ENCODE data around the gene SLC5A4. TPM values are rescaled to one million over a fixed set of nuclear protein-coding genes. Genes with fewer than 3 reads are reported as not detected.

SLC5A4 gene
- total RNA-seq, 4 donors from 2014 or later, result 0.21 to 2.4 (median 1.3) TPM

DNA sequence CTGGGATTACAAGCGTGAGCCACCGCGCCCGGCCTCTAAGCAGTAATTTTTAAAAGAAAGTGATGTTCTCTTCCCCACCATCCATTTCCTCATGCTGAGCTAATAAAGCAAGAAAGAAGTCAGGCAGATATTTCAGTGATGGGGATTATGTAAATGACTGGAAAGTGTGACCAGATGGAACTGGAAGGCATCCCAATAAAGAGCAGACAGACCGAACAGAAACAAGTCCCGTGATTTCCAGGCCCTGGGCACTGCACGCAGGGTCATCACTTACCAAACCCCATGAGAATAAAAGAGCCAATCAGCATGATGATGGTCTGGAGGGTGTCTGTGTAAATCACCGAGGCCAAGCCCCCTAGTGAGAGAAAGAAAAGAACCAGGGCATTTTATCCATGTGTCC lies 18.2 kb downstream of the SLC5A4 start:
- TF ChIP-seq, protein P1, sequence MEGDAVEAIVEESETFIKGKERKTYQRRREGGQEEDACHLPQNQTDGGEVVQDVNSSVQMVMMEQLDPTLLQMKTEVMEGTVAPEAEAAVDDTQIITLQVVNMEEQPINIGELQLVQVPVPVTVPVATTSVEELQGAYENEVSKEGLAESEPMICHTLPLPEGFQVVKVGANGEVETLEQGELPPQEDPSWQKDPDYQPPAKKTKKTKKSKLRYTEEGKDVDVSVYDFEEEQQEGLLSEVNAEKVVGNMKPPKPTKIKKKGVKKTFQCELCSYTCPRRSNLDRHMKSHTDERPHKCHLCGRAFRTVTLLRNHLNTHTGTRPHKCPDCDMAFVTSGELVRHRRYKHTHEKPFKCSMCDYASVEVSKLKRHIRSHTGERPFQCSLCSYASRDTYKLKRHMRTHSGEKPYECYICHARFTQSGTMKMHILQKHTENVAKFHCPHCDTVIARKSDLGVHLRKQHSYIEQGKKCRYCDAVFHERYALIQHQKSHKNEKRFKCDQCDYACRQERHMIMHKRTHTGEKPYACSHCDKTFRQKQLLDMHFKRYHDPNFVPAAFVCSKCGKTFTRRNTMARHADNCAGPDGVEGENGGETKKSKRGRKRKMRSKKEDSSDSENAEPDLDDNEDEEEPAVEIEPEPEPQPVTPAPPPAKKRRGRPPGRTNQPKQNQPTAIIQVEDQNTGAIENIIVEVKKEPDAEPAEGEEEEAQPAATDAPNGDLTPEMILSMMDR (IDR thresholded peaks at IDR 0.05), result no peak
- Histone ChIP-seq H3K36me3 (no peaks in the 10 kb centered on the region), H3K27ac (no peak overlapping the region), H3K4me3 (no peak overlapping the region), H3K4me1 (no peaks in the 10 kb centered on the region), H3K27me3 (no peaks in the 10 kb centered on the region), H3K9me3 (no peaks in the 10 kb centered on the region)
- no peak for DNase-seq (ENCODE audit: low spot score in 2 of 2)
- 71 to 72% methylated on average over 8 of the region's 8 CpGs for WGBS, 2 donors

DNA sequence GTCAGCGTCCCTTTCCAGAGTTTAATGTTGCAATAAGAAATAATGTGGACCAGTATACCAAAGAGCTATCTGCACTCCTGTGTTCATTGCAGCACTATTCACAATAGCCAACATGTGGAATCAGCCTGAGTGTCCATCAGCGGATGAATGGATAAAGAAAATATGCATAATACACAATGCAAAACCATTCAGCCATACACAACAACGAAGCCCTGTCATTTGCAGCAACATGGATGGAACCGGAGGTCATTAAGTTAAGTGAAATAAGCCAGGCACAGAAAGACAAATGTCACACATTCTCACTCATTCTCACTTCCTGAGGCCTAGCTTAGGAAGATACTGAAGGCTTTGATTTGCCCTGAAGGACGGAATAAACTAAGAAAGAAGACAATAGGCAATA lies 22.1 kb downstream of the SLC5A4 start:
- 41 to 51% methylated on average over 5 of the region's 5 CpGs for WGBS, 2 donors
- no peak for TF ChIP-seq POLR2A (IDR thresholded peaks at IDR 0.05)
- TF ChIP-seq EP300 (IDR thresholded peaks at IDR 0.05), result no peak
- TF ChIP-seq, protein P1 (IDR thresholded peaks at IDR 0.05), result no peak
- Histone ChIP-seq H3K27ac (no peak overlapping the region), H3K4me1 (no peaks in the 10 kb centered on the region), H3K27me3 (no peaks in the 10 kb centered on the region), H3K36me3 (no peaks in the 10 kb centered on the region), H3K9me3 (no peaks in the 10 kb centered on the region), H3K4me3 (no peak overlapping the region)
- no peak for DNase-seq (ENCODE audit: low spot score in 2 of 2)

DNA sequence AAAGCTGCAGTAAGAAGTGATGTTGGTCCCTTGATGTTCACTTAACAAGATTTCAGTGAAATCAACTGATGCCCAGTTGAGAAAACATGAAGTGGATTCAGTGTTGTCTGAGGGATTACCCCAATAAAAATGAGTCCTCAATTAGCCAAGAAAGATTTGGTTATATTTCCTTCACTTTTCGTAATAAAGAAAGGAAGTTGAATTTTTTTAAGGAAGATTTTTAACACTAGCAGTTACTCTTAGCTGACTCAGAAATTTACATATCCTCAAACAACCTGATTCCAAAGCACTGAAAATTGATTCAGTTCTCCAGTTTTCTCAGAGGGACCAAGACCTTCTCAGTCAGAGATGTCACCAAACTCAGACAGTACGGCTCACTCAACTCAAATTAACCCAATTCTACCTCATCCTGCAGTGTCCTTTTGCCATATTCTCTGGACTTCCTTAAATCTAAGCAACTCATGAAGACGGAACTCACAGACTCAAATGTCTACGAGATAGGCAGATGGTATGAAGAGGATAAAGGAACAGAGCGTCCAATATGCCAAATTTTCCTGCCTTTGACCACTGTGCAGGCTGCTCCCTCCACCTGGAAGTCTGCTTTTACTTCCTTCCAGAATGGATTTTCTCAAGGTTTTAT lies 22.8 kb downstream of the SLC5A4 start:
- no peak for DNase-seq (ENCODE audit: low spot score in 2 of 2)
- Histone ChIP-seq H3K9me3 (no peaks in the 10 kb centered on the region), H3K4me1 (no peaks in the 10 kb centered on the region), H3K27ac (no peak overlapping the region), H3K4me3 (no peak overlapping the region), H3K36me3 (no peaks in the 10 kb centered on the region), H3K27me3 (no peaks in the 10 kb centered on the region)
- no peak for TF ChIP-seq POLR2A (IDR thresholded peaks at IDR 0.05)
- TF ChIP-seq, protein P1 (IDR thresholded peaks at IDR 0.05), result no peak
- no peak for TF ChIP-seq EP300 (IDR thresholded peaks at IDR 0.05)
- WGBS, 2 donors, result 42 to 47% methylated on average over 5 of the region's 5 CpGs

DNA sequence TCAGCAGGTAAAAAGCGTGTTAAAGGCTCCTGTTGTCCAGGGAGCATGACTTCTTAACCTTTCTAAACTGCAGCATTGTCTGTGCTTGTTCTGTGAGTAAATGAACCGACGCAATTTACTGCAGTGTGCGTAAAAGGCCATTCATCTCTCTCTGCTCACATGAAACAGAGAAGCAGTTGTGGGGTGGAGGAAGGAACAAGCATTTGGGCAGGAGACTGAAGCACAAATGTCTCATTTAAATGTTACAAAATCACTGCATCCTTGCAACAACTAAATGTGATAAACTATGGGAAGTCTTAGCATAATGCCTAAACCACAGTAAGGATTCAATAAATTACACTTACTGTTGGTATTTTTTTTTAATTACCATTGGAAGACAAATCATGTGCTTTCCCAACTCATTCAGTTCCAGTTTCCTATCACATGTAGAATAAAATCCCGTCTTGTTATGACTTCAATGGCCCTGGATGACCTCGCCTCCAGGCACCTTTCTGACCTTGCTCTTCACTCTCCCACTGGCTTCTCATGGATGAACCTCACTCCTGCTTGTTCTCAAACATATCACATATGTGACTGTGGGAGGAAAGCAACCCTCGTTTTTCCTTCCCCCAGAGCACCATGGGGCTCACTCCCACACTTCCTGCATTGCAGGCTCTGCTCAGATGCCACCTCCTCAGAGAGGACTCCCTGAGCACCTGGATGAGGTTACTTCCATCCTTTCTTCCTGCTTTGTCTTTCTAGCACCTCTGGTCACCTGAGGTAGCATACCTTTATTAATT lies 28.6 kb downstream of the SLC5A4 start:
- 37 to 40% methylated on average over 7 of the region's 7 CpGs for WGBS, 2 donors
- TF ChIP-seq POLR2A (IDR thresholded peaks at IDR 0.05), result no peak
- no peak for TF ChIP-seq EP300 (IDR thresholded peaks at IDR 0.05)
- TF ChIP-seq, protein P1 (IDR thresholded peaks at IDR 0.05), result no peak

DNA sequence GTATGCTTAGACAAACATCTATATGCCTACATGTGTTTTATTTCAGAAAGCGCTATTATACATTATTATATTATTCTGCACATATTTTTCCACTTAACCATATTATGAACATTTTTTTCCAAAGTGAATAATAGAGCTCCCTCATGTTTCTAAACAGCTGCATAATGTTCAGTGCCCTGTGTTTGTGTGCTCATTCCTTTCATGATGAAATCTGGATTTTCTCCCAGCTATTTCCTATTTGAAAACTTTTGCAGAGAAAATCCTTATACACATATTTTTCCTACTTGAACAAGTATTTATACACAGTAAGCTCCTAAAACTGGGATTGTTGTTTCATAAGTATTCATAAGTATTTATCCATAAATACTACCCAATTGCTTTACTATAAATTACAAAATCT lies 32.2 kb downstream of the SLC5A4 start:
- Histone ChIP-seq H3K4me3 (no peak overlapping the region), H3K27me3 (peaks cover 0 to 6% of the 10 kb centered on the region in 2 donors), H3K36me3 (no peaks in the 10 kb centered on the region), H3K4me1 (no peaks in the 10 kb centered on the region), H3K27ac (no peak overlapping the region), H3K9me3 (no peaks in the 10 kb centered on the region)
- DNase-seq (ENCODE audit: low spot score in 2 of 2), result no peak
- 40 to 61% methylated on average over 1 of the region's 1 CpG for WGBS, 2 donors
- TF ChIP-seq, protein P1 (IDR thresholded peaks at IDR 0.05), result no peak
- no peak for TF ChIP-seq EP300 (IDR thresholded peaks at IDR 0.05)
- no peak for TF ChIP-seq POLR2A (IDR thresholded peaks at IDR 0.05)

More for the DNA sequence above, 28.6 kb downstream of the SLC5A4 start:
- Histone ChIP-seq H3K9me3 (no peaks in the 10 kb centered on the region), H3K4me1 (no peaks in the 10 kb centered on the region), H3K4me3 (no peak overlapping the region), H3K27me3 (peaks cover 0 to 6% of the 10 kb centered on the region in 2 donors), H3K36me3 (no peaks in the 10 kb centered on the region), H3K27ac (no peak overlapping the region)
- no peak for DNase-seq (ENCODE audit: low spot score in 2 of 2)

All from tibial nerve (tissue), 4 donors.